GM12878 (cell line): Measurements from ENCODE around the gene RPGRIP1L. TPM values are rescaled to one million over a fixed set of nuclear protein-coding genes. Genes with fewer than 3 reads are reported as not detected.

Source experiments
- ATAC-seq: fragments of 200-7000 bp; cut with Tn5 transposase; 3 replicates; pipeline ENCODE4 v1.9.1; 2020; ENCODE audit warnings: mild to moderate bottlenecking, moderate library complexity
- BruUV-seq: library from RNA; stranded (reverse); fragments of 400-500 nt; replicated peaks from 2 replicates; lab custom pipeline; 2021; lab: Mats Ljungman, UMichigan
- CTCF ChIA-PET: fragments of 300-600 bp; sonication (Branson Sonifier 250); formaldehyde crosslinking; extraction: SDS; loops from one replicate; lab custom pipeline; 2021; ENCODE audit warnings: inconsistent platforms; lab: Yijun Ruan, JAX
- POLR2A ChIA-PET: fragments of 350-600 bp; formaldehyde crosslinking; extraction: SDS; loops from one replicate; lab custom pipeline; 2021; ENCODE audit warnings: inconsistent platforms; lab: Charles Lee
- RAD21 ChIA-PET: fragments of 300-600 bp; sonication (Branson Sonifier 250); formaldehyde crosslinking; loops from one replicate; lab custom pipeline; 2023; ENCODE audit warnings: antibody characterized with exemption; ENCODE audit not compliant: unreplicated experiment; lab: Charles Lee
- SMC1A ChIA-PET: fragments of 300-600 bp; sonication (Branson Sonifier 250); formaldehyde crosslinking; loops from one replicate; lab custom pipeline; 2023; ENCODE audit not compliant: unreplicated experiment, uncharacterized antibody; lab: Charles Lee
- DNase-seq: peaks from one replicate; pipeline ENCODE4 v3.0.0-alpha.2; 2011; ENCODE audit warnings: low read depth, low spot score
- FAIRE-seq: peaks from 3 replicates; lab custom pipeline; 2011; peaks lifted over from hg19 to GRCh38; lab: Jason Lieb, UNC
- H2AFZ ChIP-seq: 2 replicates; pipeline ENCODE4 v1.6.0; 2011; ENCODE audit warnings: low read depth, low read length, control low read depth; ENCODE audit not compliant: control insufficient read depth
- H3K27ac ChIP-seq: 2 replicates; pipeline ENCODE4 v1.5.1; 2011; ENCODE audit warnings: control low read depth; ENCODE audit not compliant: control insufficient read depth, insufficient read depth
- H3K27me3 ChIP-seq, 2 experiments: replicated peaks in 1 of 2; 2 replicates each; pipeline versions ENCODE4 v1.6.0 to v1.6.1; 2011; ENCODE audit warnings: low read length in 1 of 2; ENCODE audit not compliant: control insufficient read depth in 2 of 2, insufficient read depth in 2 of 2
- H3K36me3 ChIP-seq, 2 experiments: 2 replicates each; pipeline ENCODE4 v1.5.1; 2011; ENCODE audit warnings: low read length in 1 of 2; ENCODE audit not compliant: control insufficient read depth in 2 of 2, insufficient read depth in 2 of 2
- H3K4me1 ChIP-seq: 2 replicates; pipeline ENCODE4 v1.6.1; 2011; ENCODE audit warnings: mild to moderate bottlenecking, low read length, moderate library complexity, mixed read lengths; ENCODE audit not compliant: control insufficient read depth, insufficient read depth
- H3K4me2 ChIP-seq: 2 replicates; pipeline ENCODE4 v1.6.0; 2011; ENCODE audit warnings: control low read depth; ENCODE audit not compliant: control insufficient read depth, insufficient read depth
- H3K4me3 ChIP-seq: fragments of 200-600 bp; sonication (generic); 2 replicates; pipeline ENCODE4 v1.5.1; 2016
- H3K79me2 ChIP-seq: 2 replicates; pipeline ENCODE4 v1.6.0; 2011; ENCODE audit warnings: low read length; ENCODE audit not compliant: control insufficient read depth, insufficient read depth
- H3K9ac ChIP-seq: 2 replicates; pipeline ENCODE4 v1.8.0; 2011; ENCODE audit warnings: low read length, control low read depth, mixed read lengths; ENCODE audit not compliant: control insufficient read depth, insufficient read depth
- H3K9me3 ChIP-seq: replicated peaks from 3 replicates; pipeline ENCODE4 v1.5.1; 2011; ENCODE audit warnings: mild to moderate bottlenecking, low read length; ENCODE audit not compliant: control insufficient read depth, insufficient read depth
- H4K20me1 ChIP-seq: 2 replicates; pipeline ENCODE4 v1.6.0; 2011; ENCODE audit not compliant: control insufficient read depth, insufficient read depth
- ATF7 ChIP-seq: fragments of 450-650 bp; IDR thresholded peaks from 2 replicates; pipeline ENCODE4 v1.6.1; 2016; ENCODE audit warnings: low read depth, mild to moderate bottlenecking
- EP300 ChIP-seq, 2 experiments: fragments of 150-350 bp in 1 of 2; IDR thresholded peaks; 2 replicates each; pipeline ENCODE4 v1.6.1; 2011 to 2012; ENCODE audit warnings: low read depth in 2 of 2, low read length in 2 of 2, borderline replicate concordance in 1 of 2, improper control_type of control experiment in 1 of 2, inconsistent platforms in 1 of 2; ENCODE audit not compliant: control insufficient read depth in 1 of 2
- FOS ChIP-seq: IDR thresholded peaks from 3 replicates; pipeline ENCODE4 v1.6.1; 2011; ENCODE audit warnings: borderline replicate concordance; ENCODE audit not compliant: insufficient read length; ENCODE audit errors: extremely low read depth
- JUNB ChIP-seq: IDR thresholded peaks from 2 replicates; pipeline ENCODE4 v1.6.1; 2016; ENCODE audit warnings: antibody characterized with exemption, mild to moderate bottlenecking
- KAT2A ChIP-seq: conservative IDR thresholded peaks from 2 replicates; pipeline ENCODE4 v1.6.1; 2011; ENCODE audit warnings: low read depth, low read length; ENCODE audit not compliant: control insufficient read depth
- NFIC ChIP-seq: IDR thresholded peaks from 2 replicates; pipeline ENCODE4 v1.6.1; 2012; ENCODE audit warnings: low read depth, mild to moderate bottlenecking, inconsistent platforms, low read length, moderate library complexity
- NFXL1 ChIP-seq: fragments of 450-650 bp; IDR thresholded peaks from 2 replicates; pipeline ENCODE4 v1.6.1; 2017; ENCODE audit warnings: antibody characterized with exemption, mild to moderate bottlenecking, borderline replicate concordance
- RB1 ChIP-seq: fragments of 450-650 bp; formaldehyde crosslinking; IDR thresholded peaks from 2 replicates; pipeline ENCODE4 v1.6.1; 2017; ENCODE audit warnings: mild to moderate bottlenecking, borderline replicate concordance
- SMAD5 ChIP-seq: IDR thresholded peaks from 2 replicates; pipeline ENCODE4 v1.6.1; 2016; ENCODE audit warnings: antibody characterized with exemption, low read depth
- SMC3 ChIP-seq: IDR thresholded peaks from 2 replicates; pipeline ENCODE4 v1.6.1; 2011; ENCODE audit warnings: low read length, improper control_type of control experiment, borderline replicate concordance
- SP1 ChIP-seq: IDR thresholded peaks from one replicate; pipeline ENCODE4 v1.6.1; 2011; ENCODE audit warnings: low read depth, low read length
- SREBF2 ChIP-seq: IDR thresholded peaks from 2 replicates; pipeline ENCODE4 v1.6.1; 2012; ENCODE audit warnings: mild to moderate bottlenecking, low read length
- SRF ChIP-seq, 2 experiments: IDR thresholded peaks; 2 replicates each; pipeline ENCODE4 v1.6.1; 2011; ENCODE audit warnings: low read depth in 2 of 2, low read length in 2 of 2, mild to moderate bottlenecking in 1 of 2, moderate library complexity in 1 of 2
- TARDBP ChIP-seq: IDR thresholded peaks from 2 replicates; pipeline ENCODE4 v1.6.1; 2016; ENCODE audit warnings: borderline replicate concordance
- TBL1XR1 ChIP-seq: IDR thresholded peaks from 2 replicates; pipeline ENCODE4 v1.6.1; 2012; ENCODE audit warnings: low read depth, low read length, improper control_type of control experiment
- ZBTB4 ChIP-seq: fragments of 450-650 bp; formaldehyde crosslinking; IDR thresholded peaks from 2 replicates; pipeline ENCODE4 v1.4.0; 2022; ENCODE audit warnings: mild to moderate bottlenecking, moderate library complexity
- WGBS: methylation state at CpG from one replicate; pipeline ENCODE4 v1.1.6; 2016; ENCODE audit warnings: low lambda C conversion rate; ENCODE audit not compliant: insufficient replicate concordance, insufficient coverage; ENCODE audit errors: missing lambda C conversion rate; 5-methylcytosine and 5-hydroxymethylcytosine counted together
- in situ Hi-C: fragments of 300-500 bp; cut with MboI; formaldehyde crosslinking; loops from 9 replicates; pipeline ENCODE4 v1.14.3; 2018; ENCODE audit warnings: mixed read lengths
- intact Hi-C: fragments of 100-400 bp; cut with micrococcal nuclease; formaldehyde crosslinking; loops from one replicate; pipeline ENCODE4 v1.14.2; 2022; ENCODE audit not compliant: unreplicated experiment
- polyA plus RNA-seq, 11 experiments: library from polyadenylated mRNA; depleted of rRNA in 4 of 11; unstranded in 6 of 11; stranded (reverse) in 5 of 11; fragments of >200 nt; fragmentation: Nextera tagmentation in 4 of 11; fragmentation: Illumina TruSeq in 1 of 11; extraction: Ambion mirVana in 4 of 11; extraction: Trizol in 1 of 11; gene quantifications; 1 replicate in 1 of 11; 2 replicates in 10 of 11; pipeline versions ENCODE4 v1.2.1 to v1.2.3, GENCODE V29; 2011 to 2016; ENCODE audit warnings: inconsistent platforms in 2 of 11, missing spikeins in 2 of 11, low read depth in 1 of 11
- total RNA-seq, 4 experiments: library from RNA; depleted of rRNA in 3 of 4; stranded (reverse); fragments of >200 nt in 3 of 4; fragmentation: Illumina TruSeq in 1 of 4; extraction: Trizol in 1 of 4; gene quantifications; 2 replicates each; pipeline versions ENCODE4 v1.2.1 to v1.2.3, GENCODE V29; 2013 to 2021

Gene RPGRIP1L
- total and polyA plus RNA-seq, 10 of the 15 experiments (the other 5 are each of a cell fraction or from before 2014, with no cell fraction given) = 3.5 to 9.6 (median 4.4) TPM

GRCh38 chr16:53565296-53565863 lies 138.3 kb downstream of the RPGRIP1L start:
- Histone ChIP-seq H3K9ac (no peak overlapping the region), H3K4me2 (no peak overlapping the region), H3K4me3 (no peak overlapping the region), H3K27me3 (no peaks in the 10 kb centered on the region), H3K9me3 (no peaks in the 10 kb centered on the region; the same call in 2 of the 3 replicates), H3K79me2 (no peaks in the 10 kb centered on the region), H3K4me1 (no peaks in the 10 kb centered on the region), H3K27ac (no peak overlapping the region), H4K20me1 (no peaks in the 10 kb centered on the region), H2AFZ (no peak overlapping the region), H3K36me3 (no peaks in the 10 kb centered on the region)
- ATAC-seq (no peak), DNase-seq (no peak), FAIRE-seq (no peak)
- in situ Hi-C loops = loop anchor here (25.0 kb wide), 1 partner anchor 1697 kb away; no protein-coding TSS in a partner anchor
- BruUV-seq = no TSS peak
- ChIA-PET RAD21 (no interaction called here), CTCF (no interaction called here), POLR2A (no interaction called here), SMC1A (no interaction called here)
- intact Hi-C loops = no loop called here
- 37% methylated on average over 8 of the region's 8 CpGs for WGBS
- no peak for TF ChIP-seq FOS

GRCh38 chr16:53563426-53563825 lies 140.2 kb downstream of the RPGRIP1L start:
- H3K79me2 ChIP-seq = no peaks in the 10 kb centered on the region
- ChIA-PET POLR2A (no interaction called here), RAD21 (no interaction called here), CTCF (no interaction called here), SMC1A (no interaction called here)
- BruUV-seq = no TSS peak
- ATAC-seq (no peak), DNase-seq (no peak), FAIRE-seq (no peak)
- H3K36me3 ChIP-seq = no peaks in the 10 kb centered on the region
- H4K20me1 ChIP-seq = no peaks in the 10 kb centered on the region
- WGBS = 46% methylated on average over 4 of the region's 4 CpGs
- no peak overlapping the region for H3K4me2 ChIP-seq
- H3K9ac ChIP-seq = no peak overlapping the region
- intact Hi-C loops (no loop called here), in situ Hi-C loops (loop anchor here (25.0 kb wide), 1 partner anchor 1699 kb away; no protein-coding TSS in a partner anchor)
- no peak overlapping the region for H2AFZ ChIP-seq
- no peaks in the 10 kb centered on the region for H3K4me1 ChIP-seq
- H3K4me3 ChIP-seq = no peak overlapping the region
- no peak overlapping the region for H3K27ac ChIP-seq
- H3K27me3 ChIP-seq = no peaks in the 10 kb centered on the region
- H3K9me3 ChIP-seq = no peaks in the 10 kb centered on the region
- TF ChIP-seq SMC3 (no peak), NFIC (no peak), SP1 (no peak), NFXL1 (no peak), ZBTB4 (CRISPR knock-in tag) (no peak), TARDBP (no peak), RB1 (no peak), TBL1XR1 (no peak), EP300 (IDR thresholded peaks at IDR 0.05; ENCODE audit: borderline replicate concordance in 1 of 2, control insufficient read depth in 1 of 2, low read depth in 2 of 2, low read length in 2 of 2) (no peak), KAT2A (no peak), SMAD5 (no peak), SREBF2 (no peak), FOS (no peak), ATF7 (no peak), SRF (IDR thresholded peaks at IDR 0.05; ENCODE audit: low read depth in 2 of 2, low read length in 2 of 2) (no peak), JUNB (no peak)
